Coronary artery (tissue), 2 donors: ENCODE data around the gene LINC01488.

Source experiments
- DNase-seq: peaks from one replicate; pipeline ENCODE4 v3.0.0-alpha.2; 2017; ENCODE audit warnings: low spot score
- H3K27ac ChIP-seq, 2 donors: fragments of 200-600 bp; sonication (generic); one replicate each; pipeline ENCODE4 v1.5.1; 2016 to 2019
- H3K4me3 ChIP-seq: fragments of 200-600 bp; sonication (generic); 2 replicates; pipeline ENCODE4 v1.5.1; 2016; ENCODE audit warnings: mild to moderate bottlenecking, moderate library complexity
- TF ChIP-seq, protein P1 (sequence below): fragments of 200-600 bp; sonication (generic); IDR thresholded peaks from one replicate; pipeline ENCODE4 v1.5.1; 2019; ENCODE audit warnings: antibody characterized with exemption

Gene LINC01488

DNA sequence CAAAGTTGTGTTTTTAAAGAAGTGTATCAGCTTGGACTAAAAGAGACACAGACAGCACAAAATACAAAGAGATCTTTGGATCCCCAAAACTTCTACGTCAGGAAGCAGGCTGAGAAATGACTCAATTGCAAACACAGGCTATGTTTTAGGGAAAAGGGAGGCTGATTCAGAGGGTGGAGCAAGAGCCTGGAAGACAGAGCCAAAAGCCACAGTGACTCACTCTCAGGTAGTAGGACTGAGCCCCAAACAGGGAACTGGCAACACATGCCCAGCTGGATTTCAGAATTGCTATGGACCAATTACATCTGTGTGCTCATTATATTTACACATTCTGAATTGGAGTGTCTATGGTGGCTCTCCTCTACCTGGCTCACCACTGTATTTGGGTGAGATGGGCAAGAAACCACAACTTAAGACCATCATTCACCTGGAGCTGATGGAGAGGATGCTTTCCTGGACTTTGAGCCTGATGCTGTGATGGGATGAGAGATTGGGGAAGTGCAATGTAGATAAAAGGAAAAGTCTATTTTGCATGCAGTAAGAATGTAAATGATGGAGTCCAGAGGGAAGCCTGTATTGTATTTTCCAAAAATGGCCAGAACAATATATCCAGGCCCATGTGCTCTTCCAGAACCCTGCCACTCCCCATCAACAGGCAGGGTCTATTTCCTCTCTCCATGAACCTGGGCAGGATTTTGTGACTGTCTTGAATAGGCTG is 20.8 kb upstream of the LINC01488 start:
- TF ChIP-seq, protein P1, sequence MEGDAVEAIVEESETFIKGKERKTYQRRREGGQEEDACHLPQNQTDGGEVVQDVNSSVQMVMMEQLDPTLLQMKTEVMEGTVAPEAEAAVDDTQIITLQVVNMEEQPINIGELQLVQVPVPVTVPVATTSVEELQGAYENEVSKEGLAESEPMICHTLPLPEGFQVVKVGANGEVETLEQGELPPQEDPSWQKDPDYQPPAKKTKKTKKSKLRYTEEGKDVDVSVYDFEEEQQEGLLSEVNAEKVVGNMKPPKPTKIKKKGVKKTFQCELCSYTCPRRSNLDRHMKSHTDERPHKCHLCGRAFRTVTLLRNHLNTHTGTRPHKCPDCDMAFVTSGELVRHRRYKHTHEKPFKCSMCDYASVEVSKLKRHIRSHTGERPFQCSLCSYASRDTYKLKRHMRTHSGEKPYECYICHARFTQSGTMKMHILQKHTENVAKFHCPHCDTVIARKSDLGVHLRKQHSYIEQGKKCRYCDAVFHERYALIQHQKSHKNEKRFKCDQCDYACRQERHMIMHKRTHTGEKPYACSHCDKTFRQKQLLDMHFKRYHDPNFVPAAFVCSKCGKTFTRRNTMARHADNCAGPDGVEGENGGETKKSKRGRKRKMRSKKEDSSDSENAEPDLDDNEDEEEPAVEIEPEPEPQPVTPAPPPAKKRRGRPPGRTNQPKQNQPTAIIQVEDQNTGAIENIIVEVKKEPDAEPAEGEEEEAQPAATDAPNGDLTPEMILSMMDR = no peak
- Histone ChIP-seq H3K27ac (no peak overlapping the region), H3K4me3 (no peak overlapping the region)
- no peak for DNase-seq

DNA sequence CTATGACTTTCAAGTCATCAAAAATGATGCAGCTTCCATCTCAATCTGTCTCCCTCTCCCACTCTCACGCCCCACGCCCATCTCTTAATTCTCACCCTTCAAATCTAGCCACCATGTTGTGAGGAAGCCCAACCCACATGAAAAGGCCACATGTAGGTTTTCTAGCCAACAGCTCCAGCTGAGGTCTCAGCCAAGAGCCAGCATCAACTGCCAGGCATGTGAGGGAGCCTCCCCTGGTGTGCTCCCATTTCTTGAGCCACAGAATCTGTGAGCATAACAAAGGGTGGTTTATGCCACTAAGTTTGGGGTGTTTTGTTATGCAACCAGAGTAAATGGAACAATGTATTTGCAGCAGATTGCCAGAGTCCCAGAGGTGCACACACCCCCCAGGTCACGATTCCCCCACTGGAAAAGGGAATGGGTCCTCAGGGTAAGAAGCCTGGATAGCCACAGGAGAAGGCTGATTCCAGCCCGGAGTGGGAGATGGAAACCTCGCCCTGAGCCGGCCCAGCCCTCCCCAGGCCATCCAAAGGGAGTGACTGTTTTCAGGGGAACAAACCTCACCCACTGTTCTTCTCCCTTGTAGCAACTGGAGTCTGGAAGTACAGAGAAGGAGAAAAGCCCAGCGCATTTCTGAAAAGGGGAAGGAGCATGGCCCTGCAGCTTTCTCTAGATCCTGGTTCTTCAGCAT is 20.0 kb upstream of the LINC01488 start:
- no peak overlapping the region for H3K4me3 ChIP-seq
- DNase-seq = no peak
- H3K27ac ChIP-seq = no peak overlapping the region
- TF ChIP-seq, protein P1 = no peak

DNA sequence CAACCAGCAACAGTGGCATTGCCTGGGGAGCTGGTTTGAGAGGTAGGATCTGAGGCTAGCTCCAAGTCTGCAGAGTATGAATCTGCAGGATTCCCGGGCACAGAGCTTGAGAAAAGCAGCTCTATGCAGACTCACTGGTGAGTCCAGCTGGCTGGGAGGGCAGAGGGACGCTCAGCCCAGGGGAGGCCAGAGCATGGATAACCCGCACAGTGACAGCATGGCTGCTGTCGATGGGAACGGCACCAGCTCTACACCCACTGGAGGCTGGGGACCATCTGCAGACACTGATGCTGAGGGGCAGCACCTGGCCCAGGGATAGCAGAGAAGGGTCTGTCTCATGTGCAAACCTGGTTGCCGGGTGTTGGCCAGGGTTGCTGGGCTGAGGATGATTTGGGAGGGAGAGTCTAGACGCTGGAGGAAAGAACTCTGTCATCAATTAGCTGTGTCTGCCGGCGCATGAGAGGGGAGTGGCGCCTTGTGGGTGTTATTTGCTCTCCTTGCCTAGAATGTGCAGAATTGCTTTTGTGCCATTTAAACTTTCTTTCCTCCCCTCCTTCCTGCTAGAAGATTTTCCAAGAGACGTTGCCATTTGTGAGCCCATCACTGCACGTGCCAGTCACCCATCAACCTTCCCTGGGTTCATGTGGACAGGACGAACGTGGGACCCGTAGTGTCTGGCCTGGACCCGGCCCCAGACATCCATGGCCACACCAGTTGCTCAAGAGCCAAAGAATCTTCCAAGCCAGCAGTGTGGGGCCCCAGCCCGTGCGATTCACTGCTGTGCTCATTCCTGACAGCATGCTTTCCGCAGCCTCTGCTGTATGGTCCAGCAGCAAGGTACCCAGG is 19.1 kb upstream of the LINC01488 start:
- Histone ChIP-seq H3K27ac (peak overlapping the region in 1 of 2 donors; percentile 59), H3K4me3 (peak overlapping the region; percentile 10)
- DNase-seq = no peak
- TF ChIP-seq, protein P1 = no peak

DNA sequence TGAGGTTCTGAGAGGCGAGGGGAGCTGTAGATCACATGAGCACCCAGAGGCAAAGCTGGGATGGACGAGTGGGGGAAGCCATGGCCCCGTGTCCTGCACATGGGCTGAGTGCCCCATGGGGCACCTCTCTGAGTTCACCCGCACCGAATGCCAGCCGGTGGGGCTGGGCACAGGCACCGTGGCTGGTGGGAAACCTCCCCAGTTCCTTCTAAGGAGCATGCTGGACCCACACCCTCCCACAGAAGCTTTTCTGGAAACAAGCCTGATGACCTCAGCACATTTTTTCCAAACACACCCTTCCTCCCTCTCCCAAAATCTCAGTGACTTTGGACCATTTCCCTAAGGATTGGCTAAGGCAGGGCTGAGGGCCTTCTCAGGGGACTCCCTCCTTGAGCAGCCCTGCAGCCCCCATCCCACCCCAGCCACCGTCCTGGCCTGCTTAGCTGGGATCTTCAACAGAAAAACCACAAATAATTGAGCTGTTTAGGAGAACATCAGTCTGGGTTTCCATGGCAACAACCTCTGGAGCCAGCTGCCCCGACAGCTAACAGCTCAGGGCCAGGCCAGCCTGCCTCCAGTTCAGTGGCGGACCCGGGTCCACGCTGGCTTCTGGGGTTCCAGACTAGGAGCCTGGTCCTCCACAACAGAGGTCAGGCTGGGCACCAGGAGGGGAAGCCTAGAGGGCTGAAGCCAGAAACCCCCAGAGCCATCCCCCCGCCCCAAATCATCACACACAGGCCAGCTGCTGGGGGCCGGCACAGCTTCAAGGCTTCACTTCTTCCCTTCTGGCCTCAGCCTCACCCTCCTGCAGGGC is 18.1 kb upstream of the LINC01488 start:
- Histone ChIP-seq H3K4me3 (peak overlapping the region; percentile 10), H3K27ac (peak overlapping the region; percentile 18 to 59)
- TF ChIP-seq, protein P1 = no peak
- no peak for DNase-seq

DNA sequence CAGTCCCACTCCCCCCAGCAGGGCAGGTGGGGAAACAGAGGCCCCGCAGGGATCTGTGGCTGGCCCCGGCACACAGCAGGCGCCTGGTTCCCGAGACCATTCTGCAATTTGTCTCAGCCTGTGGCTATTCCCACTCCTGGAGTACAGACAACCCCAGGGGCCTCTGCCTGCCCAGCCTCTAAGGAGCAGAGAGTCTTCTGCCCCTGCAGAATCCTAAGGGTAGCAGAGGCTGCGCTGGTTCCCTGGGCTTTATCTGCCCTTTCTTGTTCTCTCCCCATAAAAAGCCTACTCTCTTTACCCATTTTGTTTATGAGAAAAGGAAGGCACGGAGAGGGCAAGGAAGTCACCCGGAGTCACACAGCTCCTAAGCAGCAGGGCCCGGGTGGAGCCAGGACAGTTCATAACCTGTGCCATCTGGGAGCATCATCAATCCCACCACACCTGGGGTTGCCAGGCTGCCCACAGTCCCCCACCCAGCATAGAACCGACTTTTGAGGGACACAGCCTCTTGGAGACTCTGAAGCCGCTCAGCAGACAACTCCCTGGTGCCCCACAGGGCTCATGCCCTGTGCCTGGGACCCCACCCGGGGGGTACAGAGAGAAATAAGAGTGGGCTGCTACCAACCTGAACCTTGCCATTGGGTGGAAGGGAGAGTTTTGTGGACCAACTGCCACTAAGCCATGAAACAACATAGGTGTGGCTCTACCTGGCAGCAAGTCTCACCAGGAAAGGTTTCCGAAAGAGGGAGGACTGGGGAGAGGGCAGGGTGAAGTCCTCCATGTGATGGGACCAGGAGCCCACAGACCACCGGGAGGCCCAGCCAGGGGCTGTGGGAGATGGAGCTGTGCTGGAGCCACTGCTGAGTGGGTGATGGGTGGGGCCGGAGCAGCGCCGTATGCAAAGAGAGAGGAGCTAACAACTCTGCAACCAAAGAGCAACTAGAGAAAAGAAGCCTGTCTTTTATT is 17.2 kb upstream of the LINC01488 start:
- DNase-seq = no peak
- TF ChIP-seq, protein P1 = no peak
- Histone ChIP-seq H3K27ac (peak overlapping the region in 1 of 2 donors; percentile 59), H3K4me3 (no peak overlapping the region)
